Activated CD4-positive, CD25-positive, alpha-beta regulatory T cell treated with anti-CD3 and anti-CD28 coated beads, Interleukin-2, amount 50 U/mL, for 16 hours (primary cell): ENCODE data around the gene EXOC4.

Source experiments
- DNase-seq: peaks from one replicate; pipeline ENCODE4 v3.0.0-alpha.2; 2020; ENCODE audit warnings: low read depth, low spot score

The EXOC4 gene

GRCh38 chr7:133536450-133536849, 283.6 kb downstream of the EXOC4 start:
- no peak for DNase-seq

GRCh38 chr7:133539016-133539415, 286.1 kb downstream of the EXOC4 start:
- no peak for DNase-seq

GRCh38 chr7:133540096-133540860, 287.4 kb downstream of the EXOC4 start:
- DNase-seq = no peak

- no peak for DNase-seq
Measured at GRCh38 chr7:133542209-133542780, 289.4 kb downstream of the EXOC4 start.

GRCh38 chr7:133543657-133544056, 290.8 kb downstream of the EXOC4 start:
- DNase-seq = no peak

- DNase-seq = no peak
Measured at GRCh38 chr7:133545618-133546017, 292.7 kb downstream of the EXOC4 start.

GRCh38 chr7:133547981-133548380, 295.1 kb downstream of the EXOC4 start:
- DNase-seq = no peak

GRCh38 chr7:133549633-133550032, 296.8 kb downstream of the EXOC4 start:
- DNase-seq = no peak

GRCh38 chr7:133550145-133550544, 297.3 kb downstream of the EXOC4 start:
- no peak for DNase-seq

- no peak for DNase-seq
Measured at GRCh38 chr7:133550811-133551210, 297.9 kb downstream of the EXOC4 start.

- no peak for DNase-seq
Measured at GRCh38 chr7:133551466-133551865, 298.6 kb downstream of the EXOC4 start.

GRCh38 chr7:133552079-133552478, 299.2 kb downstream of the EXOC4 start:
- no peak for DNase-seq

- DNase-seq = no peak
Measured at GRCh38 chr7:133554330-133554729, 301.5 kb downstream of the EXOC4 start.

- no peak for DNase-seq
Measured at GRCh38 chr7:133556048-133556447, 303.2 kb downstream of the EXOC4 start.

- DNase-seq = no peak
Measured at GRCh38 chr7:133556553-133556952, 303.7 kb downstream of the EXOC4 start.

GRCh38 chr7:133560900-133561299, 308.0 kb downstream of the EXOC4 start:
- DNase-seq = no peak

GRCh38 chr7:133561396-133561795, 308.5 kb downstream of the EXOC4 start:
- no peak for DNase-seq

GRCh38 chr7:133562621-133563020, 309.7 kb downstream of the EXOC4 start:
- no peak for DNase-seq

GRCh38 chr7:133563251-133563650, 310.4 kb downstream of the EXOC4 start:
- DNase-seq = no peak

GRCh38 chr7:133564484-133564883, 311.6 kb downstream of the EXOC4 start:
- DNase-seq = no peak

- no peak for DNase-seq
Measured at GRCh38 chr7:133568544-133568943, 315.7 kb downstream of the EXOC4 start.

- DNase-seq = no peak
Measured at GRCh38 chr7:133570321-133570720, 317.4 kb downstream of the EXOC4 start.

- DNase-seq = no peak
Measured at GRCh38 chr7:133571076-133571475, 318.2 kb downstream of the EXOC4 start.
